ENCODE results near the gene CFAP221.

The CFAP221 gene

GRCh38 chr2:119537792-119538191 lies 6.5 kb upstream of the CFAP221 start:
- no peak for DNase-seq

DNA sequence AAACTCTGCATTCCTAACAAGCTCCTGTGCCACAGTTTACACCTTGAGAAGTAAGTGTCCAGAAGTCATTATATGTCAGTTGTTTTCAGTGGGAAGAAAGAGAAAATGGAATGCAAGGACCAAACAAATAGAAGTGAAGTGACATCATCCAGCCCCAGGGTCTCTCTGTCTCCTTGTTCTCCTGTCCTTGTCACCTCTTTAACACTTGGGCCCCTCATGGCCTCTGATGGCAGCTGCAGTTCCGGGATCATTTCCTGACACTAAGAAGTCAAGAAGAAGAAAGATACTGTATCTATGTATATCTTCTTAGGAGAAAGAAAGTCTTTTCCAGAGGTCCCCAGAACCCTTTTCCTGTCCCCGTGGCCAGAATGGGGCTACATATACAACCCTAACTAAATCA lies 2.8 kb upstream of the CFAP221 start:
- DNase-seq = no peak

- no peak for DNase-seq
These were observed 758 bp downstream of the CFAP221 start for GRCh38 chr2:119544939-119545475.

DNA sequence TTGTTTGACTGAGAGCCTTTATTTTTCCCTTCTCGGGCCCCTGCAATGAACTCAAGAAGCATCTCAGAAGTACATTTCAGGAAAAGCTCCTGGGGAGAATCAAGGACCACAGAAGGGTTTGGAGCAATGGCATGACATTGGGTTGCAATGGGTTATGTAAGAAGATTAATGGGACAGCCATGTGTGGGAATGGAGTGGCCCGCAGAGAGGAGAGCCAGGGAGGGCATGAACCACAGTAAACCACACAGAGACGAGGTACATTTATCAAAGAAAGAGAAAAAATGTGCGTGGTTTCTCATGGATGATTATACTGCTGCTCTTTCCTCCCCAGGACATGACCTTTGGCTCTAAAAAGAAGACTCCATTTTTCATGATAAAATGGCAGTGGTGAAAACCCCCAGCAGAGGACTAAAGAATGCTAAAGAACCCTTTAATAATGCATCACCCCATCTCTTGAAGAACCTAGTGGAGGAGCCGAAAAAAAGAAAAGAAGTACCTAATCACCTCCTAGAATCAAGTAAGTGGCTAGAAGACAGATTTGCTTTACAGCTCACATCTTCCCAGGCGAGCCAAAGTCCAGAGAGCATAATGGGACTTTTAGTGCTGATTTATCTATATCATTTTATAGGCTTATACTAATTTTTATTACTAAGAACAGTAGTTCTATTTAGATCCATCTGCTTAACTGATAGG lies 1.7 kb downstream of the CFAP221 start:
- no peak for DNase-seq

DNA sequence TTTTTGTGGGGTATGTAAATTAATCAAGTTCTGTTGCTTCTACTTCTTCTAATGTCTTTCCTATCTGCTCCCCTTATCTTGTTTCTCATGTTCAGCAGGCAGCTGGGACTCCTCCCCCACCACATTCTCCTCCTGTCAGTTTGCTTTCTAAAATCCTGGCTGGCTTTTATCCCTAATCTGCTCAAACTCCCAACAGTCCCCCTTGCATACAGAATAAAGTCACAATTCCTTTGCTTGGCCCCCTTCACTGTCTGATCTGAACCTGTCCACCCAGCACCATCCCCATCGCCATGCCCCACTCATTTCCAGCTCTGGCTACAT lies 2.2 kb downstream of the CFAP221 start:
- no peak for DNase-seq

DNA sequence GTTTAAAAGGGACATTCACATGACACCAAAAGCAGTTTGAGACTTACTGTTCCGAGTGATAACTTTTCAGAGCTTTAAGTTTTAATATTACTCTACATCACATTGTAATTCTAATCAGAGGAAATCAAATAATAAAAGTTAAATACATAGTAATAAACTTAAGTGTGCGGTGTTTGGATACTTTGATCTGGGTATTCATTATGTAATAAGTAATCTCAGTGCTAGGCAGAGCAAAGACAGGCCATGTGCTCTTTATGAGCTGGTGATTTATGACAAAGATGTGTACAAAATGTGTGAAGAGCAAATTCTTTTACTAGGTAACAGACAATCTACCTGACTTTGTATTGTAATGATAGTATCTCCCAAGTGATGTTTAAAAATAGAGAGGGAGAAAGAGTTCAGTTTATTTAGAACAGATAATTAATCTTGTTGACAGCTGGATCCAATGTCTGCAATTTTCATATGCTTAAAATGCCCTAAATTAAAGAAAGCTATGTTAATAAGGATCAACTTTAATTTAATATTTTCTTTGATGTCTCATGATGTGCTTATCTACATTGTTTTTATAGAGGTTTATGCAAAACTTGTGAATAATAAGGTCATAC lies 4.4 kb downstream of the CFAP221 start:
- DNase-seq = no peak

DNA sequence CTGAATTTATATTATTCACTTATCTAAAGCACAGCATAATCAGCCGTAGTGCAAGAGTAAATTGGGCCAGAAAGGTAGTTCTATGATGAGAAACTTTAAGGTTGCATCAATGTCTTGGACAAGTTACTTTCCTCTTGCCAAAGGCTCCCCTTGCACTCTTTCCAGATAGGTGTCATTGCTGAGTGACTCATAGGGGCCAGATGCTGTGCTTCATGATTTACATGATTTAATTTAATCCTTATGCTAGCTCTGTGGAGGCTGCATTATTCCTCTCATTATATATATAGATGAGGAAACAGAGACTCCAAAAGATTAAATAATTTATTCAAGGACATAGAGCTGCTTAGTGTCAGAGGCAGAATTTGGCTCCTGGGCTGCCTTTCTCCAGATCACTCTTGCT lies 5.0 kb downstream of the CFAP221 start:
- DNase-seq = no peak

- DNase-seq = no peak
These were observed 6.1 kb downstream of the CFAP221 start for GRCh38 chr2:119550346-119550745.

DNA sequence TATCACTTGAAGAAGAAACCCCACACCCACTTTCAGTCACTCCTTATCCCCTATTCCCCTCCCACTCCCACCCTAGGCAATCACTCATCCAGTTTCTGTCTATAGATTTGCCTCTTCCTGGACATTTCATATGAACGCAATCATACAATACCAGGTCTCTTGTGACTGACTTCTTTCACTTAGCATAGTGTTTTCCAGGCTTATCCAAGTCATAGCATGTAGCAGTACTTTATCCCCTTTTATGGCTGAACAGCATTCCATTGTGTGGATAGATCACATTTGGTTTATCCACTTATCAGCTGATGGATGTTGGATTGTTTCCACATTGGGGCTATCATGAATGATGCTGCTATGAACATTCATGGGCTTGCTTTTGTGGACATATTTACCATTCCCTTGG lies 6.6 kb downstream of the CFAP221 start:
- no peak for DNase-seq

- no peak for DNase-seq
These were observed 8.7 kb downstream of the CFAP221 start for GRCh38 chr2:119552902-119553301.

DNA sequence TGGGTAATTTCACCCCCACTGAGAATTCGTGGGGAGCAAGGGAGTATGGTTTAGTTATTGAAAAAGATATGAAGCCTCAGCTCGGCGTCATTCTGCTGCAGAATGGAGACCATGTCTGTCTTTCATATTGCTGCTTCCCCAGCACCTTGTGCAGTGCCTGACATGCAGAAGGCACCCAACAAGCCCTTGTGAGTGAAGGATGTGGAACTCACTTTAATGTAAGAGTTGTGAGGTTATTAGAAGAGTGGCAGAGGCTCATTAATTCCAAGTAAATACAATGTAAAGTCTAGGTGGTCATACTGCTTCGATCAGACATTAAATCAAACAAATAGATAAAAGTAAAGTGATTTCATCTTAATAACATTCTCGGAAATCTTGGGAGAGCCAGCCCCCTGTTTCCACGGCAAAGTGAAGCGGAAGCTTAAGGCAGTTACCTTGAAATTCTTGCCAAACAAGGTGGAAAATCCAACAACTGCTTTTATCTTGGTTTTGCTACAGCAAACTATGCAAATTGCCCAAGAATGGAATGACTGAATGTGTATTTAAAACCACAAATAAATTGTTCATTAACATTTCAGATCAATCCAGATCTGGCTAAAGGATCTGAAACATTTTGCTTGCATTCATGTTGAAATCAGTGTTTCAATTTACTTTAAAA lies 9.6 kb downstream of the CFAP221 start:
- no peak for DNase-seq

DNA sequence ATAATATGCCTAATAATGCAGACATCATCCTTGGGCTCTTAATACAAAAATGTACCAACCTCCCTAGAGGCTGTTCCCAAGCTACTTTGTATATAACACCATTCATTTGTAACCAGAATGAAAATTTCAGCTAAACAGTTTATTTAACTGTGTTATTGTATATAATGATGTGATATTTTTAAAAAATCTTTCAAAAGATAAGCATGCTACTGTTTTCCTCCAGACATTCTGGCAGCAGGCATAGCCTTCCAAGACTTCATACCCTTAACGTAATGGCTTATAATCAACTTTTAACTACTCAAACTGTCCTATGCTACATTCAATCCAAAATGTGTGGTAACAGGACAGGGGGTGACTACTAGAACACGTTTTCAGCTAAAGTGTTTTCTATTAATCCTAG lies 21.2 kb downstream of the CFAP221 start:
- DNase-seq = no peak

DNA sequence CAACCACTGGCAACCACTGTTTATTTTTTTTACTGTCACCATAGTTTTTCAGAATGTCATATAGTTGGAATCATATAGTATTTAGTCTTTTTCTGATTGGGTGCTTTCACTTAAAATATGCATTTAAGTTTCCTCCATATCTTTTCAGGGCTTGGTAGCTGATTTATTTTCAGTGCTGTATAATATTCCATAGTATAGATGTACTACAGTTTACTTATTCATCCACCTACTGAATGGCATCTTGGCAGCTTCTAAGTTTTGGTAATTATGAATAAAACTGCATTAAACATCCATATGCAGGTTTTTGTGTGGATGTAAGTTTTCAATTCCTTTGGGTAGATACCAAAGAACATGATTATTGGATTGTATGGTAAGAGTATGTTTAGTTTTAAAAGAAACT lies 23.0 kb downstream of the CFAP221 start:
- no peak for DNase-seq

DNA sequence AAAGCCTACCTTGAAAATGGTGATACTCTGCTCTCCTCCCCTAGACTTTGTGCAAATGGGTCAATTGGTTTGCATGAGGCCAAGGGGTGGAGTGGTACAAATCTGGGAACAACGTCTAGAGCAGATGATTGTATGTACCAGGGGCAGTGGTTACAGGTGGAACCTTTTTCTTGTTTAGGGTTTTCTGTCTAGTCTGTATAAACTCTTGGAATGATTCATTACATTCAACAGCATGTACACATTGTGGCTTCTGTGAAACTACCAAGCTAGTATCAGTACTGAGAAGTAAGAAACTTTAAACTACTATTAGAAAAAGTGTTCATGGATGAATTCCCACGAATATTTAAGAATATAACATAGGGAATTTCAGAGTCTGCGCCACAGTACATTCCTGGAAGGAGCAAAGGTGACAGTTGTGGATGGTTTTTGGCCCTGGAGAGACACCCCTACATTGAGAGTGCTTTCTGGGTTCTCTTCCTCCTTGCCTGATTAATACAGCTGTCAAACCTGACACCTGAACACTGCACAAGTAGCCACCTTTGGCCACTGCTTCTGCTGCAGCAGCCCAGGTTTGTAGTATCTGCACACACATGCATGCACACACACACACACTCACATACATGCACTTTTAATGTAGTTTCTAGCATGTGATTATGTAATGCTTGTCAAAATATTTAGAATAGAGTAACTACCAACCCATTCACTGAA lies 30.0 kb downstream of the CFAP221 start:
- no peak for DNase-seq

GRCh38 chr2:119574864-119575263 lies 30.6 kb downstream of the CFAP221 start:
- DNase-seq = no peak

GRCh38 chr2:119575439-119575838 lies 31.2 kb downstream of the CFAP221 start:
- DNase-seq = no peak

DNA sequence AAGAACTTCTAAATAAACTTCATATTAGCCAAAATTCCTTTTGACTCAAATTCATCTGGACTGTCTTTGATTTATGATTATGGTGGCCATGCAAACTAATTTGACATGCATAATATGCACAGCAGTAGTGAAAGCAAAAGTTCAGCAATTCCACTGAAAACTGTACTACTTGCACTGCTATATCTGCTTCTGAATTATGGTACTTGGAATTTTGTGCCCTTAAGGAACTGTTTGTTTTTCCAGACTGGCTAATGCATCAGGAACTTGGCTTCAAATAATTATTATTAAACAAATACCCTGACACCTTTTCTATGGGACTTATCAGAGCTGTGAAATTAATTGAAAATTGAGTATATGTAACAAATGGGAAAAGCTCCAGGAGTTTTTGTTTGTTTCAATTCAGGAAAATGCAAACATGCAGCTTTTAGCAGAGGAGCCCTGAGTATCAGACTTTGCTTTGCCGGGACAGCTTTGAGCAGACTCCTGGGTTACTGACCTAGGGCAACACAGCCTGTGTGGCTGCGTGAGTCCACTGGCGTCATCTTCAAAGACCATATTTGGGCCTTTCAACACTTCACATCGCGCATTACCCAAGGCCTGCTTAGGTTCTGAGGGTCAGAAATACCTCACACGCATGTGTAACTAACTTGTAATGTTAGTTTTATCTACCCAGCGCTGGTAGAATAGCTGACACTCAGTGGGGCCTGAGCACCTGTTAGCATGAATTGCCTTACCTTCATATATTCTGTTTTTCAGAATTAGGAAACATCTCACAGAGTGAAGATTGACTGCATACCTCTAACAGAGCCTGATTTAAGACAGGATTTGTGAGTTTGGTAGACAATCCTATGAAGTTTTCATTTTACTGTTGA lies 35.4 kb downstream of the CFAP221 start:
- DNase-seq = no peak

- no peak for DNase-seq
These were observed 36.4 kb downstream of the CFAP221 start for GRCh38 chr2:119580550-119581072.

DNA sequence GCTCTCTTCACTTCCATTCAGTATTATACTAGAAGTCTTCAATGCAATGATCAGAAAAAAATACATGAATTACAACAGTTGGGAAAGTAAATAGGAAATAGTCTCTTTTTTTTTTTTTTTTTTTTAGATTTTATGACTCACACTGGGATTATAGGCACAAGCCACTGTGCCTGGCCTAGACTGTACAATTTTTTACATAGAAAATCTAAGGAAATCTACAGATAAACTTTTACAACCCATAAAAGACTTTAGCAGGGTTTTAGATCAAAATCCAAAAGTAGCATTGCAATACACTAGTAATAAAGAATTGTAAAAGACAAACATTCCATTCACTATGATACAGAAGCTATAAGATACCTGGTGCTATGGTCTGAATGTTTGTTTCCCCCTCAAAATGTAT lies 39.0 kb downstream of the CFAP221 start:
- no peak for DNase-seq

DNA sequence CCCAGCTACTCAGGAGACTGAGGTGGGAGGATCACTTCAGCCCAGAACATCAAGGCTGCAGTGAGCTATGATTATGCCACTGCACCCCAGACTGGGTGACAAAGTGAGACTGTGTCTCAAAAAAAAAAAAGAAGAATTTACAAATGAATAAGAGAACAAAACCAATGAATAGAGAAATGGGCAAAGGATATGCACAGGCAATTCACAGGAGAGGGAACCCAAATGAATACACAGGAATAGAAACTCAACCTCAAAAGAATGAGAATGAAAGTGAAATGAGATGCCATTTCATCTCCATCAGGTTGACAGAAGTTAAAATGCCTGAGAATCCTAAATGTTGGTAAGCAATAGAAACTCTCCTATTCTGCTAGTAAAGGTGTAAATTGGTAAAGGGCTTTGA lies 40.2 kb downstream of the CFAP221 start:
- DNase-seq = no peak

DNA sequence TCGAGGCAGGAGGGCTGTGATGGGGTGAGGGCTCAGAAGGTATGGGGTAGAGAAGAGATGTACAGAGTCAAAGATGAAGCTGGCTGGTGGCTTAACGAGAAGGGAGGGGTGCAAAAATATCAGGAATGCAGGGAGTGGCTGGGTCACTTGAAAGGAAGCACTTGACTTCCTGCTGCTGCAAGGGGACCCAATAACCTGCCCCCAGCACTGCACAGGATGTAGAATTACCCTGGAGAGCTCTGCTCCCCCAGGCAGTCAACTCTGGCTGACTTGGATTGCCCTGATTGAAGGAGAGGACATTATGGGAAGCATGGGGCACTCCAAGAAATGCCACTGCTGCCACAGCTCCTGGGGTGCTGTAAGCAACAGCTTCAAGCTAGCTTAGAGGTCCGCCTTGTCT lies 41.8 kb downstream of the CFAP221 start:
- no peak for DNase-seq

GRCh38 chr2:119590873-119591272 lies 46.6 kb downstream of the CFAP221 start:
- no peak for DNase-seq
